Measurements from ENCODE around the gene IRX2. TPM values are rescaled to one million over a fixed set of nuclear protein-coding genes. Genes with fewer than 3 reads are reported as not detected.

IRX2 gene
- total RNA-seq, 4 donors from 2014 or later = 31.6 to 70.2 (median 48.9) TPM

DNA sequence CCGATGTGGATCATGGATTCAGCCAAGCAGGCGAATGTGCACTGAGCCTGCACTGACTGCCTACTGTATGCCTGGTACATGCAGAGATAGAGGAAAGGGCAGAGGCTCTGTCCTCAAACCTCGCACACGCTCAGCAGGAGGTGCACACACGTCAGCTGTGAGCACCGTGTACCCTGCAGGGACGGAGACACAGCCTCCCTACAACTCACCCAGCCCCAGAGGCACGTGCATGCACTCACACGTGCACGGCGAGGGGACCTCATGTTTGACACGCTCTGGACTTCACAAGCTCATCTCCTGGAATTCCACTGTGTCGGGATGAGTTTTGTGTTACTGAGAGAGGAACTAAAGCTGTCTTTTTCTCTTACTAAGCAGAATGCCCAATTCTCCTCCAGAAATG, 48.4 kb downstream of the IRX2 start:
- intact Hi-C loops (cut with DNase I; ENCODE audit: low total_unique reads) = no loop called here
- no peak for TF ChIP-seq POLR2A (IDR thresholded peaks at IDR 0.05)
- TF ChIP-seq, protein P1, sequence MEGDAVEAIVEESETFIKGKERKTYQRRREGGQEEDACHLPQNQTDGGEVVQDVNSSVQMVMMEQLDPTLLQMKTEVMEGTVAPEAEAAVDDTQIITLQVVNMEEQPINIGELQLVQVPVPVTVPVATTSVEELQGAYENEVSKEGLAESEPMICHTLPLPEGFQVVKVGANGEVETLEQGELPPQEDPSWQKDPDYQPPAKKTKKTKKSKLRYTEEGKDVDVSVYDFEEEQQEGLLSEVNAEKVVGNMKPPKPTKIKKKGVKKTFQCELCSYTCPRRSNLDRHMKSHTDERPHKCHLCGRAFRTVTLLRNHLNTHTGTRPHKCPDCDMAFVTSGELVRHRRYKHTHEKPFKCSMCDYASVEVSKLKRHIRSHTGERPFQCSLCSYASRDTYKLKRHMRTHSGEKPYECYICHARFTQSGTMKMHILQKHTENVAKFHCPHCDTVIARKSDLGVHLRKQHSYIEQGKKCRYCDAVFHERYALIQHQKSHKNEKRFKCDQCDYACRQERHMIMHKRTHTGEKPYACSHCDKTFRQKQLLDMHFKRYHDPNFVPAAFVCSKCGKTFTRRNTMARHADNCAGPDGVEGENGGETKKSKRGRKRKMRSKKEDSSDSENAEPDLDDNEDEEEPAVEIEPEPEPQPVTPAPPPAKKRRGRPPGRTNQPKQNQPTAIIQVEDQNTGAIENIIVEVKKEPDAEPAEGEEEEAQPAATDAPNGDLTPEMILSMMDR (IDR thresholded peaks at IDR 0.05) = no peak
- no peak for DNase-seq (ENCODE audit: low spot score in 2 of 2)
- 57 to 81% methylated on average over 13 of the region's 13 CpGs for WGBS, 2 donors
- H3K4me3 ChIP-seq (ENCODE audit: low read depth, poor library complexity, severe bottlenecking) = no peak overlapping the region

DNA sequence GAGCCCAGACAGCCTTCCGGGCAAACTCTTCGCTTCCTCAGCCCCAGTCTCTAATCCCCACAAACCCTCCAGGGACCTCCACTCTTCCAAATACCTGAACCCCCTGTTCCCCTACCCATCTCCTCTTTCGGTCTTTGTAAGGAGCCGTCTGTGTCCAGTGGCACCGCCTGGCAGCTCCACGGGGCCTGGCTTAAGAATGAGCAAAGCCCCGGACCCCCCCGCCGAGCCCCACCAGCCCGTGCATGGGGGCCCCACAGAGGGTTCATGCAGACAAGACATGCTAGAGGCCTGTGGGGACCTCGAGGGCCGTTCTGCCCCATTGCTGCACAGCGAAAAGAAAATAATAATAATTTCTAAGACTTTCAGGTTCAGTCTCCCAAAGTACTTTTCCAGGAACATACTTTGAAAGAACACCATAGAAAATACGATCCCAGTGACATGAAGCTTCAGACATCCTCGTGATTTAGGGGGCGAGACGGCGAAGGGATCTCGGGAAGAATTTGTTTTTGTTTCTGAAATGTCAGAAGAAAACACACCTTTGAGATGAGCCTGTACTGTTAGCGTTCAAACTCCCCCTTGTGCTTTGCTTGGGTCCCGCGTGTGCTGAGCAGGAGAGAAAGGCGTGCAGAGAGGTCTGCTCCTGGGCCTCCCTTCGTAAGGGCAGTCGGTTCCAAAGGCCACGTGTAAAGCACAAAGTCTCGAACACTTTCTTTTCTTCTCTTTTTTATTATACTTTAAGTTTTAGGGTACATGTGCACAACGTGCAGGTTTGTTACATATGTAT, 49.2 kb downstream of the IRX2 start:
- peak in 1 of 2 donors; percentile 28 for DNase-seq (ENCODE audit: low spot score in 2 of 2)
- WGBS, 2 donors = 88 to 89% methylated on average over 28 of the region's 28 CpGs
- no peak overlapping the region for H3K4me3 ChIP-seq (ENCODE audit: low read depth, poor library complexity, severe bottlenecking)
- TF ChIP-seq, protein P1 (IDR thresholded peaks at IDR 0.05) = no peak
- no peak for TF ChIP-seq POLR2A (IDR thresholded peaks at IDR 0.05)
- intact Hi-C loops (cut with DNase I; ENCODE audit: low total_unique reads) = no loop called here

DNA sequence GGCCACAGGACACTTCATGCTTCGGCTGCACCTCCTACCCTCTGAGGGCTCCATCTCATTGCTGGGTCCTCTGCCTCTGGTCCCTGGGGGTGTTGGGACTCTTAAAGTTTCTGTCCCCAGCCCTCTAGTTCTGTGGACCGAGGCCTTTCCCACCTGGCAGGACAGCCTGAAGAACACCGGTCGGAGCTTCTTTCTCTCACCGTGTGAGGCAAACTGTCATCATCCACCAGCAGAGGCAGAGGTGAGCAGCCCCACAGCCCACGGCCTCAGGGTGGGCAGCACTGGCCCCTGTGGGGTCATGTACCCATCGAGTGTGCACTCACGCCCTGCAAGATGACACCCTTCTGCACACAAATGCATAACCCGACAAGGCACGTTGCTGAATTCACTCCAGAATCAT, 49.9 kb downstream of the IRX2 start:
- H3K4me3 ChIP-seq (ENCODE audit: low read depth, poor library complexity, severe bottlenecking) = no peak overlapping the region
- WGBS, 2 donors = 71 to 80% methylated on average over 10 of the region's 10 CpGs
- TF ChIP-seq POLR2A (IDR thresholded peaks at IDR 0.05) = no peak
- TF ChIP-seq, protein P1 (IDR thresholded peaks at IDR 0.05) = no peak
- peak in 1 of 2 donors; percentile 42 for DNase-seq (ENCODE audit: low spot score in 2 of 2)
- intact Hi-C loops (cut with DNase I; ENCODE audit: low total_unique reads) = no loop called here

DNA sequence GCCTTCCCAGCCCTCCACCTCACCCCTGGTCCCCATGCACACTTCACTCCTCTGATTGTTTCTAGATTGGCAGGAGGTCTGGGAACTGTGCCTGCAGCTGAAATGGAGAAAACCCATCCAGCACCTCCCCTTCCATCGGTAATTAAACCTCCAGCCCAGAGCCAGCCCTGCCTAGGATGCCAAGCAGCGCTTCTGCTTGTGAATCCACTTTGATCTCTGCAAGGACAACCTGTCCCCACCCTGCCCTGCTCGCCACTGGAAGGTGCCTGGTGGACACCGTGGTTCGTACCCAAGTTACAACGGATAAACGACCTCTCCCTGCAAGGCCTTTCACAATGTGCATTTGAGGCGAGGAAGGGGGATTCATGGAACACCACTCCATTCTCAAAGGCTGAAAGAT, 50.6 kb downstream of the IRX2 start:
- WGBS, 2 donors = 60 to 69% methylated on average over 8 of the region's 8 CpGs
- TF ChIP-seq POLR2A (IDR thresholded peaks at IDR 0.05) = no peak
- TF ChIP-seq, protein P1 (IDR thresholded peaks at IDR 0.05) = no peak
- no peak overlapping the region for H3K4me3 ChIP-seq (ENCODE audit: low read depth, poor library complexity, severe bottlenecking)
- DNase-seq (ENCODE audit: low spot score in 2 of 2) = peak in 1 of 2 donors; percentile 37
- intact Hi-C loops (cut with DNase I; ENCODE audit: low total_unique reads) = no loop called here

DNA sequence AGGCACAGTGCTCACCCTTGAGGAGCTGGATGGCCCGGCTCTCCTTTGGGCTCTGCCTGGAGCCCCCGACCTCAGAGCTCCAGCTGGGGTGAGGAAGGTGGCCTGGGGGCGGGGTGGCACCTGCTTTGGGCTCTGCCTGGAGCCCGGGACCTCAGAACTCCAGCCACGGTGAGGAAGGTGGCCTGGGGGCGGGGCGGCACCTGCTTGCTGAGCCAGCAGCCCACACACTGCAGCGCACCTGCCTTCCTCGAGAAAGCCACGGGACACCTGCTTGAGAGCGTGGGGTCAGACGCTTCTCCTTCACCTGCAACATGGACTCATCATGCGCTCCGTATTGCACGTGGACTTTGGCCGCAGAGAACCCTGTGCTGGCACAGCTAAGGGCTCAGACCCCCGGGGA, 51.8 kb downstream of the IRX2 start:
- 77 to 85% methylated on average over 15 to 17 of the region's 17 CpGs for WGBS, 2 donors
- intact Hi-C loops (cut with DNase I; ENCODE audit: low total_unique reads) = no loop called here
- no peak overlapping the region for H3K4me3 ChIP-seq (ENCODE audit: low read depth, poor library complexity, severe bottlenecking)
- DNase-seq (ENCODE audit: low spot score in 2 of 2) = no peak
- TF ChIP-seq POLR2A (IDR thresholded peaks at IDR 0.05) = no peak
- TF ChIP-seq, protein P1 (IDR thresholded peaks at IDR 0.05) = no peak

DNA sequence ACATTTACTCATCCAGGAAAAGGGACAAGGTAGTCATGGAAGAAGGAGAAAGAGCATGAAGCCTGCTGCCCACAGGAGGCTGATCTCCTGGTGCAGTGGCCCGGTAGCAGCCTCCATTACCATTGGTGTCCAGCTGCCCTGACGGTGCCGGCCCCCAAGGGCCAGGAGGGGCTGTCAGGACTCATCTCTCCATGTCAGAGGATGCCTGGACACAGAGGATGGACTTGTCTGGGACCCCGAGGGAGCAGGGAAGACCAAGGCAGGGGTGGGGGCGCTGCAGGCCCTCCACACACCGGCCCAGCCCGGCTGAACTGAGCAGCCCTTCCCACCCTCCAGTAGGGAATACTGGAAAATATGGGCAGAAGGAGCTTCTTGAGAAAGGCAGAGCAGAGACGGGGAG, 52.2 kb downstream of the IRX2 start:
- 89 to 92% methylated on average over 8 of the region's 8 CpGs for WGBS, 2 donors
- no peak for DNase-seq (ENCODE audit: low spot score in 2 of 2)
- intact Hi-C loops (cut with DNase I; ENCODE audit: low total_unique reads) = no loop called here
- no peak for TF ChIP-seq POLR2A (IDR thresholded peaks at IDR 0.05)
- TF ChIP-seq, protein P1 (IDR thresholded peaks at IDR 0.05) = no peak
- H3K4me3 ChIP-seq (ENCODE audit: low read depth, poor library complexity, severe bottlenecking) = no peak overlapping the region
